Activated T-cell treated with anti-CD3 and anti-CD28 coated beads for 48 hours (primary cell): ENCODE measurements around the gene FECH.
"Not testable (repeated sequence)": the region's sequence is repeated elsewhere in the genome, so short reads cannot be mapped to it uniquely, and the experiment has no call there.

Experiments used
- DNase-seq: peaks from one replicate; pipeline ENCODE4 v3.0.0-alpha.2; 2020; ENCODE audit warnings: low read depth

The FECH gene

DNA sequence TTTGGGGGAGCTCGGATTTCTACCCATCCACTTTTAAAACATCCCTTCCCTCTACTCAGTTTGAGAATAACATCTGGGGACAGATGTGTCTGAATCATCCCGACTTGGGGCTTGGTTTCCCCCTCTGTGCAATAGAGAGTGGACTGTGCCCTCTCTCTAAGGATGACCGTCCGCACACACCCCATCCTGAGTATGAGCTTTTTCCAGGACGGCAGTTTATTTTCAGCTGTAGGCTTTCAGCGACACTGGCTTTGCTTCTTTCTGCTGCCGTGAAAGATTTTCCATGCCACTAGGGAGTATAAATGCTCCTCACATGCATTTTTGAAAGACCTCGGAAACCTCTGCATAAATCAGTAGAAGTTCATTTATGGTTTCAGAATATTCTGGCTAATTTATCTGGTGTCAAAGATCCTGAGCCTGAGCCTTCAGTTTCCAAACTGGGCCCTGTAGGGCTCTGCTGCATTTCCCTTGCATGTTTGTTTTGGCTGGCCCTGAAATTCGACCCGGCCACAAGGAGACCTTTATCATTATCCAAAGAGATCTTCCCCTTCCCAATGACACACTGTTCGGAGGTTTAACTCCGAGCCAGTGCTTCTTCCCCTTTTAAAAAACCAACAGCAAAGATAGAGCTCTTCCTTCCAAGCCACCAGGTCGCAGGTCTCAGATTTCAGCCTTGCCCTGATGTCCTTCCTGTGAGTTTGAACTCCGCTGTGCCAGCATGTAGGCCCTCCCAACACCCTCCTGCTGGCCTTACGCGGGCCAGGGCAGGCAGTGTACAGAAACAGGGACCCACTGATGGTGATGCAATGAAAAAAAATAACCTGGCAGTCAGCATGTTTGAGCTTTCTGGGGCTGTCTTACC, 53.3 kb downstream of the FECH start:
- no peak for DNase-seq

GRCh38 chr18:57529151-57529550, 57.4 kb downstream of the FECH start:
- DNase-seq, result no peak

DNA sequence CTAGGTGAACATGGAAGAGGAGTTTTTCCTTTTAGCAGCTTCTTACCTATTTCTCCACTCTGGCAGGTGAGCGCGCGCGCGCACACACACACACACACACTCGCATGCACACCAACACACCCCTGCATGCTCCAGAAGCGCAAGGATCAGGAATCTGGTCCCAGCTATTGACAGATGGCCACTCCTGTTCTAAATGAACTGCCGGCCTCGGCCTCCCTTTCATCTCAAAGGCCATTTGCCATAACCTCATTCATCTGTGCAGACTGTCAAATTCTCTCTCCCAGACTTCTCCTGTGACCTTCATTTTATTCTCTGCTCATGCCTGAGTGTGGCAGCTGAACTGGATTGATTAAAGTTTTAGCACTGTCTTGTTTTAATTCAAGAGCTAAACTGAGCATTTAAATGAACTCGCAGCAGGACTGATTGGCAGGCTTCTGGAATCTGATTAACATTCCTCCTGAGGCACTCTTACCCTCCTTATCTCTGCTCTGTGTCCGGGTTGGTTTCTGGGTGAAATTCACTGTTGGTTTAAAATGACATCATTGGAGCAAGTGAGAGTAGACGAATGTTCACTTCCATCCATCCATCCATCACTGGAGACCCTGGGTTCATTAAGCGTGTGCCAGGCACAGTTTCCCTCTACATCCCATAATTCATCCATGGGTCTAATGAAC, 58.8 kb downstream of the FECH start:
- no peak for DNase-seq

GRCh38 chr18:57523171-57523956, 63.1 kb downstream of the FECH start:
- DNase-seq, result no peak

GRCh38 chr18:57522348-57522747, 64.2 kb downstream of the FECH start:
- DNase-seq, result not testable (repeated sequence)

GRCh38 chr18:57519668-57520424, 66.7 kb downstream of the FECH start:
- DNase-seq, result no peak

GRCh38 chr18:57518533-57518932, 68.0 kb downstream of the FECH start:
- no peak for DNase-seq

DNA sequence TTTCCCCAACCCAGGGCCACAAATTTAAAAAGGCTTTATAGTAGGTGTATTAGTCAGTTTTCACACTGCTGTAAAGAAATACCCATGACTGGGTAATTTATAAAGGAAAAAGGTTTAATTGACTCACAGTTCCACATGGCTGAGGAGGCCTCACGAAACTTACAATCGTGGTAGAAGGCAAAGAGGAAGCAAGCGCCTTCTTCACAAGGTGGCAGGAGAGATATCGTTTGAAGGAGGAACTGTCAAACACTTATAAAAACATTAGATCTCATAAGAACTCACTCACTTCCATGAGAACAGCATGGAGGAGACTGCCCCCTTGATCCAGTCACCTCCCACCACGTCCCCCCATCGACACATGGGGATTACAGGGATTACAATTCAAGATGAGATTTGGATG, 70.4 kb downstream of the FECH start:
- no peak for DNase-seq

DNA sequence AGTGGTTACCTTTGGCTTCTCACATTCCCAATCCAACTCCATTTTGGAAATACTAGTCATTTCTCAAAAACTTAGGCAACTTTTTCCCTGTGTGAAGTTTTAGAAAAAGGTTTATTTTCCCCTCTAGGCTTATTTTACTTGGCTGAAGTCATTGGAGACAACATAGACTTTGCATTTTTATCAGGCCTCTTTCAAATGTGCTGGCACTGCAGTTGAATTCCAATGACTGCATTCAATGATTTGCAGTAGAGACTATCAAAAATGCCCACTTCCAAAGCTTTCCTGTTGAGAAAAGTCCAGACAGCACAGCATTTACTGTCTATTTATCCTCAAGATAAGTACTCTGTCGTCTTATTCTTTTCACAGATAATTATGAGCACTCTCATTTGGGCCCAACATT, 81.3 kb downstream of the FECH start:
- no peak for DNase-seq

GRCh38 chr18:57502624-57503023, 83.9 kb downstream of the FECH start:
- no peak for DNase-seq

GRCh38 chr18:57498682-57499256, 87.7 kb downstream of the FECH start:
- no peak for DNase-seq
